ENCODE results near the gene HLA-B. TPM values are rescaled to one million over a fixed set of nuclear protein-coding genes. Genes with fewer than 3 reads are reported as not detected.

HLA-B gene
- total RNA-seq, 1 donor from 2014 or later = 29.5 TPM

- Mint-ChIP-seq H3K9me3 (peaks cover 32% of the 10 kb centered on the region), H3K27ac (ENCODE audit: unreplicated experiment) (no peak overlapping the region), H3K36me3 (ENCODE audit: low read depth) (peaks cover 17% of the 10 kb centered on the region), H3K27me3 (ENCODE audit: low read depth) (peaks cover 22% of the 10 kb centered on the region), H3K4me1 (no peaks in the 10 kb centered on the region), H3K4me3 (no peak overlapping the region)
- no peak for TF ChIP-seq CTCF (conservative IDR thresholded peaks at IDR 0.05)
- no peak for DNase-seq (ENCODE audit: low read depth, low spot score)
Observed at GRCh38 chr6:31339210-31339609, 17.8 kb downstream of the HLA-B start.

- Mint-ChIP-seq H3K9me3 (peaks cover 36% of the 10 kb centered on the region), H3K4me1 (no peaks in the 10 kb centered on the region), H3K27ac (ENCODE audit: unreplicated experiment) (no peak overlapping the region), H3K4me3 (no peak overlapping the region), H3K36me3 (ENCODE audit: low read depth) (peaks cover 17% of the 10 kb centered on the region), H3K27me3 (ENCODE audit: low read depth) (peaks cover 27% of the 10 kb centered on the region)
- no peak for TF ChIP-seq CTCF (conservative IDR thresholded peaks at IDR 0.05)
- DNase-seq (ENCODE audit: low read depth, low spot score) = no peak
Observed at GRCh38 chr6:31336896-31337496, 20.0 kb downstream of the HLA-B start.

GRCh38 chr6:31332637-31333602 is 24.1 kb downstream of the HLA-B start:
- Mint-ChIP-seq H3K4me3 (no peak overlapping the region), H3K9me3 (peaks cover 26% of the 10 kb centered on the region), H3K27me3 (ENCODE audit: low read depth) (peaks cover 18% of the 10 kb centered on the region), H3K36me3 (ENCODE audit: low read depth) (peaks cover 17% of the 10 kb centered on the region), H3K4me1 (no peaks in the 10 kb centered on the region), H3K27ac (ENCODE audit: unreplicated experiment) (no peak overlapping the region)
- no peak for DNase-seq (ENCODE audit: low read depth, low spot score)
- TF ChIP-seq CTCF (conservative IDR thresholded peaks at IDR 0.05) = no peak

GRCh38 chr6:31328355-31328960 is 28.5 kb downstream of the HLA-B start:
- no peak overlapping the region for H3K27ac Mint-ChIP-seq (ENCODE audit: unreplicated experiment)
- H3K9me3 Mint-ChIP-seq = peaks cover 13% of the 10 kb centered on the region
- TF ChIP-seq CTCF (conservative IDR thresholded peaks at IDR 0.05) = no peak
- peaks cover 12% of the 10 kb centered on the region for H3K36me3 Mint-ChIP-seq (ENCODE audit: low read depth)
- DNase-seq (ENCODE audit: low read depth, low spot score) = no peak
- peaks cover 12% of the 10 kb centered on the region for H3K27me3 Mint-ChIP-seq (ENCODE audit: low read depth)
- no peak overlapping the region for H3K4me3 Mint-ChIP-seq
- H3K4me1 Mint-ChIP-seq = no peaks in the 10 kb centered on the region

GRCh38 chr6:31321820-31322219 is 35.2 kb downstream of the HLA-B start:
- no peaks in the 10 kb centered on the region for H3K4me1 Mint-ChIP-seq
- H3K36me3 Mint-ChIP-seq (ENCODE audit: low read depth) = no peaks in the 10 kb centered on the region
- no peak overlapping the region for H3K4me3 Mint-ChIP-seq
- no peaks in the 10 kb centered on the region for H3K9me3 Mint-ChIP-seq
- no peak overlapping the region for H3K27ac Mint-ChIP-seq (ENCODE audit: unreplicated experiment)
- H3K27me3 Mint-ChIP-seq (ENCODE audit: low read depth) = peaks cover 37% of the 10 kb centered on the region
- TF ChIP-seq CTCF (conservative IDR thresholded peaks at IDR 0.05) = no peak
- no peak for DNase-seq (ENCODE audit: low read depth, low spot score)

All from neural crest cell (in vitro differentiated cells).